ENCODE data around the gene ATAD2B.

- TF ChIP-seq EP300 (IDR thresholded peaks at IDR 0.05) (no peak), POLR2A (IDR thresholded peaks at IDR 0.05) (no peak)
Measured at GRCh38 chr2:23698721-23699579, 228.0 kb downstream of the ATAD2B start.
